ENCODE data around the gene MXD4. TPM values are rescaled to one million over a fixed set of nuclear protein-coding genes. Genes with fewer than 3 reads are reported as not detected.

Gene MXD4
- total and polyA plus RNA-seq, 2 of the 13 experiments (the other 11 are each of a cell fraction or from before 2014, with no cell fraction given) = 29.0 to 31.3 TPM

DNA sequence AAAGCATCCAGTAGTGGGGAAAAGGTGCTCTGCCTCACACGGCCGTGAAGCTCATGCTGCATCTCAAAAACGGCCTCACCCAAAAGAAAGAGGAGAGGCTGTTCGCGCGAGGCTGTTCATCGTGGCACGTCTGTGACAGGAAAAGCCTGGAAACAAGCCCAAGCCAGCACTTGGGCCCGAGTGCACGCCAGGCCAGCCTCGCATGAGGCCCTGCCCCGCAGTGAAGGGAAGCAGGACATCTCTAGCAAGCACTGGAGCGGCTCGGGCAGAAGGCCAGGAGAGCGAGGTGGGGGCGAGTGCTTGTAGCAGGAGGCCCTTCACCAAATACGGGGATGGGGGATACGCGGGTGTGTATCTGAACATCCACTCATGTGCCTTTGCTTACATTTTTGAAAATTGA, 39.9 kb upstream of the MXD4 start:
- Histone ChIP-seq H2AFZ (ENCODE audit: low read length) (no peak overlapping the region), H3K27ac (ENCODE audit: extremely low read length, insufficient read depth, low read length) (no peak overlapping the region), H3K79me2 (ENCODE audit: insufficient read depth, low read length) (no peaks in the 10 kb centered on the region), H3K9ac (ENCODE audit: insufficient read depth, low read depth, low read length) (no peak overlapping the region), H3K4me3 (replicated peaks in 1 of 3; ENCODE audit: insufficient read depth in 1 of 3, low read depth in 2 of 3, low read length in 3 of 3) (no peak overlapping the region), H3K4me2 (ENCODE audit: low read depth, low read length) (no peak overlapping the region), H3K36me3 (replicated peaks in 1 of 2; ENCODE audit: control insufficient read depth in 1 of 2, insufficient read depth in 2 of 2, low read length in 2 of 2) (no peaks in the 10 kb centered on the region), H3K4me1 (ENCODE audit: insufficient read depth, low read length) (0 out of 2 replicates have a peak, but pooled peaks cover under 1% of the 10 kb centered on the region), H4K20me1 (ENCODE audit: insufficient read depth, low read length) (no peaks in the 10 kb centered on the region), H3K9me3 (ENCODE audit: low read length) (no peaks in the 10 kb centered on the region), H3K27me3 (ENCODE audit: control insufficient read depth in 1 of 2, insufficient read depth in 2 of 2, low read length in 2 of 2) (peaks cover 14 to 49% of the 10 kb centered on the region in 2 experiments; a peak in 4 of 5 replicates)
- DNase-seq (ENCODE audit: low spot score) = no peak
- ChIA-PET POLR2A (no interaction called here), CTCF (ENCODE audit: low intra/inter-chr PET ratio, low total read pairs) (no interaction called here)
- no peak for FAIRE-seq
- TF ChIP-seq ZNF562 (CRISPR knock-in tag; IDR thresholded peaks at IDR 0.05; ENCODE audit: borderline replicate concordance) (no peak), ZNF572 (CRISPR knock-in tag; IDR thresholded peaks at IDR 0.05) (no peak), ZNF7 (CRISPR knock-in tag; IDR thresholded peaks at IDR 0.05) (no peak), ZSCAN31 (CRISPR knock-in tag; IDR thresholded peaks at IDR 0.05; ENCODE audit: low read depth) (no peak), ONECUT2 (CRISPR knock-in tag; IDR thresholded peaks at IDR 0.05) (no peak), GABPA (IDR thresholded peaks at IDR 0.05; ENCODE audit: low read depth, low read length) (no peak), GABPA (CRISPR knock-in tag; IDR thresholded peaks at IDR 0.05; ENCODE audit: low read depth) (no peak), ZNF274 (CRISPR knock-in tag; IDR thresholded peaks at IDR 0.05) (no peak), HOXD1 (CRISPR knock-in tag; IDR thresholded peaks at IDR 0.05) (no peak), SMAD1 (CRISPR knock-in tag; IDR thresholded peaks at IDR 0.05; ENCODE audit: borderline replicate concordance, low read depth) (no peak), ZC3H4 (CRISPR knock-in tag; IDR thresholded peaks at IDR 0.05; ENCODE audit: borderline replicate concordance) (no peak), ZNF883 (CRISPR knock-in tag; IDR thresholded peaks at IDR 0.05; ENCODE audit: not compliant biosample characterization) (no peak), POLR2AphosphoS5 (IDR thresholded peaks at IDR 0.05; ENCODE audit: low read depth, low read length) (no peak)
- TF ChIP-seq, protein P1, sequence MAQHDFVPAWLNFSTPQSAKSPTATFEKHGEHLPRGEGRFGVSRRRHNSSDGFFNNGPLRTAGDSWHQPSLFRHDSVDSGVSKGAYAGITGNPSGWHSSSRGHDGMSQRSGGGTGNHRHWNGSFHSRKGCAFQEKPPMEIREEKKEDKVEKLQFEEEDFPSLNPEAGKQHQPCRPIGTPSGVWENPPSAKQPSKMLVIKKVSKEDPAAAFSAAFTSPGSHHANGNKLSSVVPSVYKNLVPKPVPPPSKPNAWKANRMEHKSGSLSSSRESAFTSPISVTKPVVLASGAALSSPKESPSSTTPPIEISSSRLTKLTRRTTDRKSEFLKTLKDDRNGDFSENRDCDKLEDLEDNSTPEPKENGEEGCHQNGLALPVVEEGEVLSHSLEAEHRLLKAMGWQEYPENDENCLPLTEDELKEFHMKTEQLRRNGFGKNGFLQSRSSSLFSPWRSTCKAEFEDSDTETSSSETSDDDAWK (CRISPR knock-in tag; IDR thresholded peaks at IDR 0.05) = no peak
- TF ChIP-seq, protein P2, sequence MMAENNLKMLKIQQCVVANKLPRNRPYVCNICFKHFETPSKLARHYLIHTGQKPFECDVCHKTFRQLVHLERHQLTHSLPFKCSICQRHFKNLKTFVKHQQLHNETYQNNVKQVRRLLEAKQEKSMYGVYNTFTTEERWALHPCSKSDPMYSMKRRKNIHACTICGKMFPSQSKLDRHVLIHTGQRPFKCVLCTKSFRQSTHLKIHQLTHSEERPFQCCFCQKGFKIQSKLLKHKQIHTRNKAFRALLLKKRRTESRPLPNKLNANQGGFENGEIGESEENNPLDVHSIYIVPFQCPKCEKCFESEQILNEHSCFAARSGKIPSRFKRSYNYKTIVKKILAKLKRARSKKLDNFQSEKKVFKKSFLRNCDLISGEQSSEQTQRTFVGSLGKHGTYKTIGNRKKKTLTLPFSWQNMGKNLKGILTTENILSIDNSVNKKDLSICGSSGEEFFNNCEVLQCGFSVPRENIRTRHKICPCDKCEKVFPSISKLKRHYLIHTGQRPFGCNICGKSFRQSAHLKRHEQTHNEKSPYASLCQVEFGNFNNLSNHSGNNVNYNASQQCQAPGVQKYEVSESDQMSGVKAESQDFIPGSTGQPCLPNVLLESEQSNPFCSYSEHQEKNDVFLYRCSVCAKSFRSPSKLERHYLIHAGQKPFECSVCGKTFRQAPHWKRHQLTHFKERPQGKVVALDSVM (CRISPR knock-in tag; IDR thresholded peaks at IDR 0.05) = no peak
- TF ChIP-seq, protein P3, sequence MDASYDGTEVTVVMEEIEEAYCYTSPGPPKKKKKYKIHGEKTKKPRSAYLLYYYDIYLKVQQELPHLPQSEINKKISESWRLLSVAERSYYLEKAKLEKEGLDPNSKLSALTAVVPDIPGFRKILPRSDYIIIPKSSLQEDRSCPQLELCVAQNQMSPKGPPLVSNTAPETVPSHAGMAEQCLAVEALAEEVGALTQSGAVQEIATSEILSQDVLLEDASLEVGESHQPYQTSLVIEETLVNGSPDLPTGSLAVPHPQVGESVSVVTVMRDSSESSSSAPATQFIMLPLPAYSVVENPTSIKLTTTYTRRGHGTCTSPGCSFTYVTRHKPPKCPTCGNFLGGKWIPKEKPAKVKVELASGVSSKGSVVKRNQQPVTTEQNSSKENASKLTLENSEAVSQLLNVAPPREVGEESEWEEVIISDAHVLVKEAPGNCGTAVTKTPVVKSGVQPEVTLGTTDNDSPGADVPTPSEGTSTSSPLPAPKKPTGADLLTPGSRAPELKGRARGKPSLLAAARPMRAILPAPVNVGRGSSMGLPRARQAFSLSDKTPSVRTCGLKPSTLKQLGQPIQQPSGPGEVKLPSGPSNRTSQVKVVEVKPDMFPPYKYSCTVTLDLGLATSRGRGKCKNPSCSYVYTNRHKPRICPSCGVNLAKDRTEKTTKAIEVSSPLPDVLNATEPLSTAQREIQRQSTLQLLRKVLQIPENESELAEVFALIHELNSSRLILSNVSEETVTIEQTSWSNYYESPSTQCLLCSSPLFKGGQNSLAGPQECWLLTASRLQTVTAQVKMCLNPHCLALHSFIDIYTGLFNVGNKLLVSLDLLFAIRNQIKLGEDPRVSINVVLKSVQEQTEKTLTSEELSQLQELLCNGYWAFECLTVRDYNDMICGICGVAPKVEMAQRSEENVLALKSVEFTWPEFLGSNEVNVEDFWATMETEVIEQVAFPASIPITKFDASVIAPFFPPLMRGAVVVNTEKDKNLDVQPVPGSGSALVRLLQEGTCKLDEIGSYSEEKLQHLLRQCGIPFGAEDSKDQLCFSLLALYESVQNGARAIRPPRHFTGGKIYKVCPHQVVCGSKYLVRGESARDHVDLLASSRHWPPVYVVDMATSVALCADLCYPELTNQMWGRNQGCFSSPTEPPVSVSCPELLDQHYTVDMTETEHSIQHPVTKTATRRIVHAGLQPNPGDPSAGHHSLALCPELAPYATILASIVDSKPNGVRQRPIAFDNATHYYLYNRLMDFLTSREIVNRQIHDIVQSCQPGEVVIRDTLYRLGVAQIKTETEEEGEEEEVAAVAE (CRISPR knock-in tag; IDR thresholded peaks at IDR 0.05; ENCODE audit: borderline replicate concordance) = no peak
- in situ Hi-C loops (cut with HindIII; ENCODE audit: extremely low pct_ligation_motif_present, low pct_unique_long_range_greater_than_20kb) = no loop called here
- 48% methylated on average over 19 of the region's 19 CpGs for WGBS (ENCODE audit: low lambda C conversion rate)
- ATAC-seq = no peak
- intact Hi-C loops (cut with micrococcal nuclease; ENCODE audit: unreplicated experiment) = no loop called here
- no TSS peak for BruUV-seq (replicated peaks)

All from HepG2 (cell line).